H1 (cell line): Measurements from ENCODE around the gene DARS1. TPM values are rescaled to one million over a fixed set of nuclear protein-coding genes. Genes with fewer than 3 reads are reported as not detected.

ENCODE experiments used
- CHD7 ChIP-seq: fragments of 300-600 bp; sonication (generic); IDR thresholded peaks from 2 replicates; pipeline ENCODE4 v1.7.1; 2012; ENCODE audit warnings: low read length, moderate library complexity, mild to moderate bottlenecking, inconsistent platforms; ENCODE audit not compliant: insufficient replicate concordance
- polyA plus RNA-seq, 7 experiments: library from polyadenylated mRNA; depleted of rRNA in 3 of 7; stranded (reverse) in 5 of 7; unstranded in 2 of 7; fragments of >200 nt in 5 of 7; fragments of 200-250 nt in 2 of 7; gene quantifications; 1 replicate in 5 of 7; 2 replicates in 1 of 7; 4 replicates in 1 of 7; pipeline versions ENCODE4 v1.2.1 to v1.2.3, GENCODE V29; 2011 to 2013; ENCODE audit warnings: missing spikeins in 2 of 7, mixed read lengths in 2 of 7
- total RNA-seq: library from RNA; stranded (reverse); fragmentation: NEBNext Ultra II Directional; extraction: Animal tissue kit (Norgen Biotek cat#: 25700); gene quantifications from 2 replicates; pipeline ENCODE4 v1.2.1, GENCODE V29; 2021

Gene DARS1
- total and polyA plus RNA-seq, 2 of the 8 experiments (the other 6 are each of a cell fraction or from before 2014, with no cell fraction given), result 61.7 to 85.9 TPM

- no peak for TF ChIP-seq CHD7
Measured at GRCh38 chr2:136004965-136005364, 19.5 kb upstream of the DARS1 start (continued).
